Measurements from ENCODE around the gene GLS. TPM values are rescaled to one million over a fixed set of nuclear protein-coding genes. Genes with fewer than 3 reads are reported as not detected.
"Not testable (repeated sequence)": the region's sequence is repeated elsewhere in the genome, so short reads cannot be mapped to it uniquely, and the experiment has no call there.

GLS gene
- total RNA-seq, 1 donor = 588 TPM

DNA sequence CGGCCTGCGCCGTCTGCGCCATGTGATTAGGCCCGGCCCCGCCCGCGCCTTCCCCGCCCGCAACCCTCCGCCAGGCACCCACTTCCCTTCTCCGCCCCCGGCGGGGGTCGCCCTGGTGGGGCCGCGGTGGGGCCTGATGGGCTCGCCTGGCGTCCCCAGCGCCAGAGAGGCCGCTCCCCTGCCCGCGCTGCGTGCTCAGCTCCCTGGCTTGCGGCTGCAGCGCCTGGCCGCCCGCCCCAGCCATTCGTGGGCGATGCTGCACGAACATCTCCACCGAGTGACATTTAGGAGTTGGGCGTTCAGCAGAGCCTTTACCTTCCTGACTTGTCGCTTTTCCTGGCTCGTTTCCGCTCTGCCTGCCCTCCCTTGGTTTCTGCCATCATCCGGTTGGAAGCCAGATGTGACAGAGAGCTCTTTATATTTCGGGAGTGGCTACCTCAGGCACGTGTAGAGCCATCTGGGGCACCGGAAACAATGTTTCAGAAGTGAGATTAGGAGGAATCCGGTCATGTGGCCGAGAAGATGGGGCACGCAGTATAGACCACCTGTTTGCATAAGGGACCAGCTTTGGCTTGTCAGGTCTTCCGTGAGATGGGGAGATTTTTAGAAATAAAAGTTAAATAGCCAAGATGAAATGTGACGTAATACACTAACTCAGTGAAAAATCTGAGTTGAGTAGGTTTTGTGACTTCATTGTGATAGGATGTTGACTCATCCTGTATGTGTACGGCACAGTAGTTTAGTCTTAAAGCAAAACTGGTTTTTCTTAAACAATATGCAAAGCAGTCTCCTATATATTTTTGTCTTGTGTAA, 1.2 kb downstream of the GLS start:
- H3K27ac ChIP-seq (ENCODE audit: low read depth, low read length) = peak overlapping the region; percentile 82
- peak overlapping the region; percentile 84 for H3K4me3 ChIP-seq (ENCODE audit: insufficient read depth, low read length)
- H4K20me1 ChIP-seq (ENCODE audit: insufficient read depth, low read length) = peaks cover 52% of the 10 kb centered on the region
- H3K9me3 ChIP-seq (ENCODE audit: low read depth, low read length) = no peaks in the 10 kb centered on the region
- peaks cover 20% of the 10 kb centered on the region for H3K36me3 ChIP-seq (ENCODE audit: insufficient read depth, low read length)
- H3K79me2 ChIP-seq (ENCODE audit: insufficient read depth, low read length) = peaks cover 64% of the 10 kb centered on the region
- peak overlapping the region; percentile 75 for H3K4me2 ChIP-seq (ENCODE audit: insufficient read depth, low read length)
- no peak overlapping the region for H2AFZ ChIP-seq (ENCODE audit: low read length)
- peak; percentile 89 for DNase-seq (ENCODE audit: insufficient read length, low spot score, missing footprints)
- TF ChIP-seq, protein P1, sequence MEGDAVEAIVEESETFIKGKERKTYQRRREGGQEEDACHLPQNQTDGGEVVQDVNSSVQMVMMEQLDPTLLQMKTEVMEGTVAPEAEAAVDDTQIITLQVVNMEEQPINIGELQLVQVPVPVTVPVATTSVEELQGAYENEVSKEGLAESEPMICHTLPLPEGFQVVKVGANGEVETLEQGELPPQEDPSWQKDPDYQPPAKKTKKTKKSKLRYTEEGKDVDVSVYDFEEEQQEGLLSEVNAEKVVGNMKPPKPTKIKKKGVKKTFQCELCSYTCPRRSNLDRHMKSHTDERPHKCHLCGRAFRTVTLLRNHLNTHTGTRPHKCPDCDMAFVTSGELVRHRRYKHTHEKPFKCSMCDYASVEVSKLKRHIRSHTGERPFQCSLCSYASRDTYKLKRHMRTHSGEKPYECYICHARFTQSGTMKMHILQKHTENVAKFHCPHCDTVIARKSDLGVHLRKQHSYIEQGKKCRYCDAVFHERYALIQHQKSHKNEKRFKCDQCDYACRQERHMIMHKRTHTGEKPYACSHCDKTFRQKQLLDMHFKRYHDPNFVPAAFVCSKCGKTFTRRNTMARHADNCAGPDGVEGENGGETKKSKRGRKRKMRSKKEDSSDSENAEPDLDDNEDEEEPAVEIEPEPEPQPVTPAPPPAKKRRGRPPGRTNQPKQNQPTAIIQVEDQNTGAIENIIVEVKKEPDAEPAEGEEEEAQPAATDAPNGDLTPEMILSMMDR (IDR thresholded peaks at IDR 0.05; ENCODE audit: extremely low read depth, low read depth, low read length) = no peak
- H3K4me1 ChIP-seq (ENCODE audit: insufficient read depth, low read length) = peaks cover 17% of the 10 kb centered on the region
- no peaks in the 10 kb centered on the region for H3K27me3 ChIP-seq (ENCODE audit: insufficient read depth, low read length)

DNA sequence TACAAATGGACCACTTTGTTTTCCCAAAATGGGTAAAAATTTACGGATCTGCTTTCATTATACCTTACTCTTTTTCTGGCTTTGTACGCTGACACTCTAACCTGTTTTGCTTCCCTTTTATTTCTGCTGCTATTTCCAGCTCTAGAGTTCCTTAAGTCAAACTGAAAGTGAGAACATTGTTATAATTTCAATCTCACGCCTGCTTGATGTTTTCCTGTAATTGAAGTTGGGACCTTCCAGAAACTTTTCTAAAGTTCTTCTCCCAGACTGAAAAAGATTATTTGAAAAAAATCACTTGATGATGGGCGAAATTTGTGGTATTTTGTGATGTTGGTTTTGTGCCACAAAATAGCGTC, 1.8 kb downstream of the GLS start:
- peaks cover 58% of the 10 kb centered on the region for H4K20me1 ChIP-seq (ENCODE audit: insufficient read depth, low read length)
- TF ChIP-seq, protein P1 (IDR thresholded peaks at IDR 0.05; ENCODE audit: extremely low read depth, low read depth, low read length) = no peak
- peaks cover 70% of the 10 kb centered on the region for H3K79me2 ChIP-seq (ENCODE audit: insufficient read depth, low read length)
- peak overlapping the region; percentile 75 for H3K4me2 ChIP-seq (ENCODE audit: insufficient read depth, low read length)
- peak overlapping the region; percentile 82 for H3K27ac ChIP-seq (ENCODE audit: low read depth, low read length)
- H3K36me3 ChIP-seq (ENCODE audit: insufficient read depth, low read length) = peaks cover 20% of the 10 kb centered on the region
- H3K27me3 ChIP-seq (ENCODE audit: insufficient read depth, low read length) = no peaks in the 10 kb centered on the region
- no peak overlapping the region for H2AFZ ChIP-seq (ENCODE audit: low read length)
- no peak for DNase-seq (ENCODE audit: insufficient read length, low spot score, missing footprints)
- H3K4me3 ChIP-seq (ENCODE audit: insufficient read depth, low read length) = peak overlapping the region; percentile 84
- H3K4me1 ChIP-seq (ENCODE audit: insufficient read depth, low read length) = peaks cover 19% of the 10 kb centered on the region
- no peaks in the 10 kb centered on the region for H3K9me3 ChIP-seq (ENCODE audit: low read depth, low read length)

DNA sequence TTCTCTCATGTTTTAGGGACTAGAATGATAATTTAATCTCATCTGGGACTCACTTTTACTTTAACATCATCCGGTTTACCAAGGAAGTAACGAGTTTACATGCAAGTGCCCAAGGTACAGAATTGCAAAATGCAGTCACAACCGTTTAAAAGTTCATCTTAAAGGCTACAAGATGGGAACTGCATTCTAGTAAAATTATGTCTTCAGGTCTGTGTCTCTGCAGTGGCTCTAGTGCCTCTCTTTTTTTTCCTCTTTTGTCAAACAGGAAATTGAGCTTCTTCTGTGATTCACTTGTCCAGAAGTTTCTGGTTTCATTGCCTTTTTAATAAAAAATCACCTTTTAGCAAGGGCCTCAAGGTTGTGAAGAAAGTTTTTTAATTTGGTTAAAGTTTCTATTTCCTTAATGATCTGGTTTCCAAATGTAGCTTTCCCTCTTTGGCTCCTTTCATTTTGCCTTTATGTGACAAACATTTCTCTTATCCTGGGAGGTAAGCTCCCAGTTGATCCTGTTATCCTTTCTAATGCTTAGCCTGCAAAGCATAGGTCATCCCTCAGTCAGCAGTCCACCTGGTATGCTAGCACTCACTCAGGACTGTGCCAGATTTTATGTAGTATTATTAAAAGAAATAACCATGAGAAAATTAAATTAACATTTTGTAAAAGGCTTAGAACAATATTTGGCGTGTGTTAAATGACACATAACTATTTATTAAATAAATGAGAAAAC, 2.4 kb downstream of the GLS start:
- Histone ChIP-seq H3K36me3 (ENCODE audit: insufficient read depth, low read length) (peaks cover 21% of the 10 kb centered on the region), H3K27me3 (ENCODE audit: insufficient read depth, low read length) (no peaks in the 10 kb centered on the region), H3K4me2 (ENCODE audit: insufficient read depth, low read length) (peak overlapping the region; percentile 75), H3K9me3 (ENCODE audit: low read depth, low read length) (no peaks in the 10 kb centered on the region), H2AFZ (ENCODE audit: low read length) (no peak overlapping the region), H3K79me2 (ENCODE audit: insufficient read depth, low read length) (peaks cover 76% of the 10 kb centered on the region), H3K27ac (ENCODE audit: low read depth, low read length) (peak overlapping the region; percentile 82), H4K20me1 (ENCODE audit: insufficient read depth, low read length) (peaks cover 64% of the 10 kb centered on the region), H3K4me1 (ENCODE audit: insufficient read depth, low read length) (peaks cover 21% of the 10 kb centered on the region), H3K4me3 (ENCODE audit: insufficient read depth, low read length) (peak overlapping the region; percentile 84)
- DNase-seq (ENCODE audit: insufficient read length, low spot score, missing footprints) = peak; percentile 19
- TF ChIP-seq, protein P1 (IDR thresholded peaks at IDR 0.05; ENCODE audit: extremely low read depth, low read depth, low read length) = no peak

DNA sequence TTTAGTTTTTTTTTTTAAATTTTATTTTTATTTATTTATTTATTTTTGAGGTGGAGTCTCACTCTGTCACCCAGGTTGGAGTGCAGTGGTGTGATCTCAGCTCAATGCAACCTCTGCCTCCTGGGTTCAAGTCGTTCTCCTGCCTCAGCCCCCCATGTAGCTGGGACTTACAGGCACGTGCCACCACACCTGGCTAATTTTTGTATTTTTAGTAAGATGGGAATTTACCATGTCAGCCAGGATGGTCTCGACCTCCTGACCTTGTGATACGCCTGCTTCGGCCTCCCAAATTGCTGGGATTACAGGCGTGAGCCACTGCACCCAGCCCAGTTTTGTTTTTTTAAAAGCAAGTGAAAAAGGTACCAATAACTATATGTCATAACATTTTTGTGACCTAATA, 5.2 kb downstream of the GLS start:
- H3K36me3 ChIP-seq (ENCODE audit: insufficient read depth, low read length) = peaks cover 33% of the 10 kb centered on the region
- H3K4me3 ChIP-seq (ENCODE audit: insufficient read depth, low read length) = peak overlapping the region; percentile 55
- H3K4me2 ChIP-seq (ENCODE audit: insufficient read depth, low read length) = peak overlapping the region; percentile 75
- not testable (repeated sequence) for H3K27me3 ChIP-seq (ENCODE audit: insufficient read depth, low read length); DNase-seq (ENCODE audit: insufficient read length, low spot score, missing footprints); H3K9me3 ChIP-seq (ENCODE audit: low read depth, low read length); H3K27ac ChIP-seq (ENCODE audit: low read depth, low read length); H2AFZ ChIP-seq (ENCODE audit: low read length)
- H3K79me2 ChIP-seq (ENCODE audit: insufficient read depth, low read length) = peaks cover 99% of the 10 kb centered on the region
- H4K20me1 ChIP-seq (ENCODE audit: insufficient read depth, low read length) = peaks cover 91% of the 10 kb centered on the region
- H3K4me1 ChIP-seq (ENCODE audit: insufficient read depth, low read length) = peaks cover 37% of the 10 kb centered on the region

Data from osteoblast (primary cell).